Liver (tissue), 9 donors: ENCODE results near the gene CDHR5. TPM values are rescaled to one million over a fixed set of nuclear protein-coding genes. Genes with fewer than 3 reads are reported as not detected.

Experiments
- DNase-seq: peaks from one replicate; pipeline ENCODE4 v3.0.0-alpha.2; 2017; ENCODE audit warnings: low spot score
- H3K27ac ChIP-seq, 2 donors: one replicate each; pipeline ENCODE4 v1.7.0; 2013; ENCODE audit warnings: inconsistent platforms in 2 of 2, low read length in 2 of 2, control low read depth in 1 of 2, low read depth in 1 of 2, mild to moderate bottlenecking in 1 of 2
- H3K27me3 ChIP-seq, 4 donors: one replicate each; pipeline versions ENCODE4 v1.6.1 to v1.7.0; 2013; ENCODE audit warnings: low read length in 3 of 4, inconsistent platforms in 1 of 4, mild to moderate bottlenecking in 1 of 4, moderate library complexity in 1 of 4; ENCODE audit not compliant: control insufficient read depth in 4 of 4, insufficient read depth in 4 of 4
- H3K36me3 ChIP-seq, 4 donors: one replicate each; pipeline versions ENCODE4 v1.6.1 to v1.7.0; 2013; ENCODE audit warnings: low read length in 3 of 4, mild to moderate bottlenecking in 3 of 4, low read depth in 1 of 4, moderate library complexity in 1 of 4; ENCODE audit not compliant: control insufficient read depth in 4 of 4, insufficient read depth in 3 of 4
- H3K4me1 ChIP-seq, 4 donors: one replicate each; pipeline versions ENCODE4 v1.6.1 to v1.7.0; 2013; ENCODE audit warnings: low read length in 3 of 4, mild to moderate bottlenecking in 3 of 4, moderate library complexity in 1 of 4; ENCODE audit not compliant: control insufficient read depth in 4 of 4, insufficient read depth in 4 of 4
- H3K4me3 ChIP-seq, 3 donors: one replicate each; pipeline versions ENCODE4 v1.6.1 to v1.7.0; 2013; ENCODE audit warnings: low read length in 3 of 3, control low read depth in 1 of 3, low read depth in 1 of 3, mild to moderate bottlenecking in 1 of 3
- H3K9ac ChIP-seq, 2 donors: one replicate each; pipeline ENCODE4 v1.7.0; 2013; ENCODE audit warnings: low read length in 2 of 2, mild to moderate bottlenecking in 2 of 2, moderate library complexity in 2 of 2, control low read depth in 1 of 2, low read depth in 1 of 2
- H3K9me3 ChIP-seq, 4 donors: one replicate each; pipeline versions ENCODE4 v1.6.1 to v1.7.0; 2013; ENCODE audit warnings: low read length in 3 of 4; ENCODE audit not compliant: control insufficient read depth in 4 of 4
- EGR1 ChIP-seq, 2 donors: IDR thresholded peaks; 2 replicates each; pipeline ENCODE4 v1.6.1; 2016 to 2018; ENCODE audit warnings: antibody characterized with exemption in 2 of 2, low read depth in 2 of 2
- GABPA ChIP-seq, 2 donors: IDR thresholded peaks in 1 of 2; conservative IDR thresholded peaks in 1 of 2; 2 replicates each; pipeline ENCODE4 v1.6.1; 2016; ENCODE audit warnings: antibody characterized with exemption in 2 of 2, mild to moderate bottlenecking in 1 of 2, moderate library complexity in 1 of 2
- NR2F2 ChIP-seq: IDR thresholded peaks from 2 replicates; pipeline ENCODE4 v1.6.1; 2016; ENCODE audit warnings: antibody characterized with exemption
- RAD21 ChIP-seq, 2 donors: IDR thresholded peaks; 2 replicates each; pipeline ENCODE4 v1.6.1; 2016; ENCODE audit warnings: antibody characterized with exemption in 2 of 2, mild to moderate bottlenecking in 2 of 2
- REST ChIP-seq: IDR thresholded peaks from 2 replicates; pipeline ENCODE4 v1.6.1; 2016; ENCODE audit warnings: antibody characterized with exemption, mild to moderate bottlenecking
- RXRA ChIP-seq, 2 donors: IDR thresholded peaks; 2 replicates each; pipeline ENCODE4 v1.6.1; 2017 to 2018; ENCODE audit warnings: antibody characterized with exemption in 2 of 2, mild to moderate bottlenecking in 1 of 2
- SP1 ChIP-seq: IDR thresholded peaks from 2 replicates; pipeline ENCODE4 v1.6.1; 2018; ENCODE audit warnings: antibody characterized with exemption, mild to moderate bottlenecking
- TAF1 ChIP-seq: conservative IDR thresholded peaks from 2 replicates; pipeline ENCODE4 v1.6.1; 2016; ENCODE audit warnings: antibody characterized with exemption, mild to moderate bottlenecking
- YY1 ChIP-seq: IDR thresholded peaks from 2 replicates; pipeline ENCODE4 v1.6.1; 2016; ENCODE audit warnings: antibody characterized with exemption, mild to moderate bottlenecking
- ZBTB33 ChIP-seq: IDR thresholded peaks from 2 replicates; pipeline ENCODE4 v1.6.1; 2016; ENCODE audit warnings: antibody characterized with exemption
- whole genome bisulfite sequencing: extraction: QIAGEN DNeasy Blood & Tissue Kit; methylation state at CpG from one replicate; pipeline ENCODE4 v1.1.7; 2013; 5-methylcytosine and 5-hydroxymethylcytosine counted together
- polyA plus RNA-seq, 2 donors: library from polyadenylated mRNA; stranded (reverse) in 1 of 2; unstranded in 1 of 2; fragments of 200-250 nt in 1 of 2; fragments of >200 nt in 1 of 2; fragmentation: Nextera tagmentation in 1 of 2; extraction: Ambion mirVana in 1 of 2; gene quantifications; one replicate each; pipeline versions ENCODE4 v1.2.1 to v1.2.3, GENCODE V29; 2013 to 2015
- total RNA-seq, 2 donors: library from RNA; depleted of rRNA; stranded (reverse); fragments of >200 nt; gene quantifications; one replicate each; pipeline ENCODE4 v1.2.3, GENCODE V29; 2014
- TF ChIP-seq, protein P1 (sequence below): fragments of 150-350 bp; IDR thresholded peaks from 2 replicates; pipeline ENCODE4 v1.5.1; 2017; ENCODE audit warnings: improper control_type of control experiment, low read depth, low read length; ENCODE audit not compliant: missing input control
- TF ChIP-seq, protein P2 (sequence below): IDR thresholded peaks from 2 replicates; pipeline ENCODE4 v1.6.1; 2016; ENCODE audit warnings: antibody characterized with exemption
- donor health status: healthy.
- donor health status: healthy.
- donor health status: healthy.
- donor health status: healthy.
- donor health status: healthy.

Gene CDHR5
- total and polyA plus RNA-seq, 4 donors = 29.4 to 86.2 (median 57.2) TPM

DNA sequence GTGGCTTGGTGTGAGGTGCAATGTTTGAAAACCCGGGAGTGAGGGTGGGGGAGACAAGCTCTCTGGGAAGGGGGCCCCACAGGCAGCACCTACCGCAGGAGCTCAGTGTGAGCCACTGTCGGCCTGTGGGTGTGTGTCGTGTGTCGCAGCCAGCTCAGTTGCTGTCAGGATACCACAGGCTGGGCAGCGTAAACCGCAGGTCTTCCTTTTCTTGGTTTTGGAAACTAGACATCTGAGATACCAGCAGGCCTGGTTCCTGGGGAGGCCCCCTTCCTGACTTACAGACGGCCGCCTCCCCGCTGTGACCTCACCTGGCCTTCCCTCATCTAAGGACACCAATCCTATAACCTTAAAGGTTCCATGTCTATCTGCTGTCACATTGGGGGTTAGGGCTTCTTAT, 28.4 kb downstream of the CDHR5 start:
- no peaks in the 10 kb centered on the region for H3K27me3 ChIP-seq
- H3K4me3 ChIP-seq = no peak overlapping the region
- WGBS = 90% methylated on average over 10 of the region's 10 CpGs
- H3K36me3 ChIP-seq = peaks cover 27 to 79% (median 49%) of the 10 kb centered on the region in 4 donors
- no peak for DNase-seq
- no peak overlapping the region for H3K27ac ChIP-seq
- TF ChIP-seq YY1 = no peak
- no peak for TF ChIP-seq RAD21 (IDR thresholded peaks at IDR 0.05)
- no peaks in the 10 kb centered on the region for H3K4me1 ChIP-seq
- no peaks in the 10 kb centered on the region for H3K9me3 ChIP-seq
- H3K9ac ChIP-seq = no peak overlapping the region

- H3K27me3 ChIP-seq = no peaks in the 10 kb centered on the region
- DNase-seq = no peak
- no peaks in the 10 kb centered on the region for H3K4me1 ChIP-seq
- no peak overlapping the region for H3K4me3 ChIP-seq
- H3K36me3 ChIP-seq = peaks cover 28 to 78% (median 53%) of the 10 kb centered on the region in 4 donors
- TF ChIP-seq TAF1 (no peak), RXRA (IDR thresholded peaks at IDR 0.05) (no peak), REST (no peak), YY1 (no peak), NR2F2 (no peak)
- 96% methylated on average over 10 of the region's 10 CpGs for WGBS
- no peak overlapping the region for H3K27ac ChIP-seq
- no peaks in the 10 kb centered on the region for H3K9me3 ChIP-seq
- H3K9ac ChIP-seq = no peak overlapping the region
These were observed 29.4 kb downstream of the CDHR5 start for GRCh38 chr11:595400-595799.

- WGBS = 95% methylated on average over 21 of the region's 21 CpGs
- H3K27me3 ChIP-seq = no peaks in the 10 kb centered on the region
- no peak for DNase-seq
These were observed 31.4 kb downstream of the CDHR5 start for GRCh38 chr11:593347-593746.

More at GRCh38 chr11:593347-593746, 31.4 kb downstream of the CDHR5 start:
- Histone ChIP-seq H3K9me3 (no peaks in the 10 kb centered on the region), H3K9ac (no peak overlapping the region), H3K27ac (no peak overlapping the region), H3K4me1 (peaks cover 0 to 2% (median under 1%) of the 10 kb centered on the region in 4 donors), H3K4me3 (no peak overlapping the region), H3K36me3 (peaks cover 31 to 74% (median 49%) of the 10 kb centered on the region in 4 donors)
- TF ChIP-seq NR2F2 = no peak
- no peak for TF ChIP-seq EGR1 (IDR thresholded peaks at IDR 0.05; ENCODE audit: low read depth in 2 of 2)
- TF ChIP-seq, protein P1, sequence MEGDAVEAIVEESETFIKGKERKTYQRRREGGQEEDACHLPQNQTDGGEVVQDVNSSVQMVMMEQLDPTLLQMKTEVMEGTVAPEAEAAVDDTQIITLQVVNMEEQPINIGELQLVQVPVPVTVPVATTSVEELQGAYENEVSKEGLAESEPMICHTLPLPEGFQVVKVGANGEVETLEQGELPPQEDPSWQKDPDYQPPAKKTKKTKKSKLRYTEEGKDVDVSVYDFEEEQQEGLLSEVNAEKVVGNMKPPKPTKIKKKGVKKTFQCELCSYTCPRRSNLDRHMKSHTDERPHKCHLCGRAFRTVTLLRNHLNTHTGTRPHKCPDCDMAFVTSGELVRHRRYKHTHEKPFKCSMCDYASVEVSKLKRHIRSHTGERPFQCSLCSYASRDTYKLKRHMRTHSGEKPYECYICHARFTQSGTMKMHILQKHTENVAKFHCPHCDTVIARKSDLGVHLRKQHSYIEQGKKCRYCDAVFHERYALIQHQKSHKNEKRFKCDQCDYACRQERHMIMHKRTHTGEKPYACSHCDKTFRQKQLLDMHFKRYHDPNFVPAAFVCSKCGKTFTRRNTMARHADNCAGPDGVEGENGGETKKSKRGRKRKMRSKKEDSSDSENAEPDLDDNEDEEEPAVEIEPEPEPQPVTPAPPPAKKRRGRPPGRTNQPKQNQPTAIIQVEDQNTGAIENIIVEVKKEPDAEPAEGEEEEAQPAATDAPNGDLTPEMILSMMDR = no peak
- no peak for TF ChIP-seq GABPA (IDR thresholded peaks at IDR 0.05 in 1 of 2, conservative IDR thresholded peaks at IDR 0.05 in 1 of 2)
- no peak for TF ChIP-seq ZBTB33
- TF ChIP-seq, protein P2, sequence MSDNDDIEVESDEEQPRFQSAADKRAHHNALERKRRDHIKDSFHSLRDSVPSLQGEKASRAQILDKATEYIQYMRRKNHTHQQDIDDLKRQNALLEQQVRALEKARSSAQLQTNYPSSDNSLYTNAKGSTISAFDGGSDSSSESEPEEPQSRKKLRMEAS = no peak
- TF ChIP-seq RAD21 (IDR thresholded peaks at IDR 0.05) = no peak
- TF ChIP-seq SP1 = no peak
